Kidney (tissue), 14 donors: ENCODE results near the gene BDH1. TPM values are rescaled to one million over a fixed set of nuclear protein-coding genes. Genes with fewer than 3 reads are reported as not detected.

Experiments
- DNase-seq, 5 donors: peaks; one replicate each; pipeline ENCODE4 v3.0.0-alpha.2; 2013 to 2020
- FAIRE-seq: peaks from 2 replicates; lab custom pipeline; 2012; peaks lifted over from hg19 to GRCh38; lab: Jason Lieb, UNC
- H3K27ac ChIP-seq, 2 donors: one replicate each; pipeline ENCODE4 v1.7.0; 2013; ENCODE audit warnings: low read depth in 2 of 2, low read length in 2 of 2, inconsistent platforms in 1 of 2
- H3K27me3 ChIP-seq: one replicate; pipeline ENCODE4 v1.7.1; 2013; ENCODE audit warnings: low read length, inconsistent platforms; ENCODE audit not compliant: control insufficient read depth, insufficient read depth
- H3K36me3 ChIP-seq, 3 donors: one replicate each; pipeline versions ENCODE4 v1.7.0 to v1.7.1; 2013; ENCODE audit warnings: low read length in 3 of 3, control low read depth in 1 of 3, inconsistent platforms in 1 of 3; ENCODE audit not compliant: insufficient read depth in 3 of 3, control insufficient read depth in 2 of 3
- H3K4me1 ChIP-seq, 3 donors: one replicate each; pipeline versions ENCODE4 v1.7.0 to v1.7.1; 2013; ENCODE audit warnings: low read length in 3 of 3, inconsistent platforms in 1 of 3, low read depth in 1 of 3; ENCODE audit not compliant: control insufficient read depth in 2 of 3, insufficient read depth in 2 of 3
- H3K4me3 ChIP-seq, 3 donors: one replicate each; pipeline versions ENCODE4 v1.7.0 to v1.8.1; 2013; ENCODE audit warnings: low read length in 3 of 3, control low read depth in 1 of 3, inconsistent platforms in 1 of 3
- H3K9ac ChIP-seq, 3 donors: one replicate each; pipeline versions ENCODE4 v1.7.0 to v1.7.1; 2013; ENCODE audit warnings: low read length in 3 of 3, control low read depth in 1 of 3, inconsistent platforms in 1 of 3
- H3K9me3 ChIP-seq, 3 donors: one replicate each; pipeline versions ENCODE4 v1.7.0 to v1.7.1; 2013; ENCODE audit warnings: low read length in 3 of 3, control low read depth in 1 of 3, inconsistent platforms in 1 of 3; ENCODE audit not compliant: control insufficient read depth in 2 of 3, insufficient read depth in 1 of 3
- CTCF ChIP-seq: IDR thresholded peaks from 3 replicates; pipeline ENCODE4 v1.5.1; 2012; ENCODE audit warnings: mild to moderate bottlenecking, moderate library complexity, borderline replicate concordance; ENCODE audit not compliant: insufficient read depth; ENCODE audit errors: extremely low read depth
- intact Hi-C: fragments of 100-400 bp; cut with DNase I; formaldehyde crosslinking; loops from one replicate; pipeline ENCODE4 v1.11.1; 2022
- polyA plus RNA-seq: library from polyadenylated mRNA; stranded (reverse); fragments of 350-450 nt; fragmentation: Illumina TruSeq; extraction: RNeasy Lipid Tissue Mini Kit (QIAGEN cat#74804); gene quantifications from one replicate; pipeline ENCODE4 v1.2.3, GENCODE V29; 2014; ENCODE audit warnings: low read depth, low replicate concordance; ENCODE audit not compliant: insufficient read depth
- total RNA-seq: library from RNA; stranded (reverse); fragmentation: NEBNext Ultra II Directional; extraction: Animal tissue kit (Norgen Biotek cat#: 25700); gene quantifications from one replicate; pipeline ENCODE4 v1.2.1, GENCODE V29; 2021
- donor health status: control.
- donor health status: control.
- donor health status: control.
- donor health status: control.
- donor health status: control.
- donor health status: DM: yes; HTN: yes; CAD: no.
- donor health status: Normal renal cell carcinoma (clear cell type).

Gene BDH1
- total and polyA plus RNA-seq, 2 donors from 2014 or later = 21.2 to 49.6 TPM

GRCh38 chr3:197475514-197475913 is 80.3 kb downstream of the BDH1 start:
- intact Hi-C loops = no loop called here
- Histone ChIP-seq H3K4me1 (no peaks in the 10 kb centered on the region), H3K36me3 (no peaks in the 10 kb centered on the region), H3K9ac (no peak overlapping the region), H3K9me3 (no peaks in the 10 kb centered on the region), H3K4me3 (no peak overlapping the region), H3K27ac (no peak overlapping the region), H3K27me3 (no peaks in the 10 kb centered on the region)
- FAIRE-seq (no peak), DNase-seq (no peak)
- TF ChIP-seq CTCF = no peak

DNA sequence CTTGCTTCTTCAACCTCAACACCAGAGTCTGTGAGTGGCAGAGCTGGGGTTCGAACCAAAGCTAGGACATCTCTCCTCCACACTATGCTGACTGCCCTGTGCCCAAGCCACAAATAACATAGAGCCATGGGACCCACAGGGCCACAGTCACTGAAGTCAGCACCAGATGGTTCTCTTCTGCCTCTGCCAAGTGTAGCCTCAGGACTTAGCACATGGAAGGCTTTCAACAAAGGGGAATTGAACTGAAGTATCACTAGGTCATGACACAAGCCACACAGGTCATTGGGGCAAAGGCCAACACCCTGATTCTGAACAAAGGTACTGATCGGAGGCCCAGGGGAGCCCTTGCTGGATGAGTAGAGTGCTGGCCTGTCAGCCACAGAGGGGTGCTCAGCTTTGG is 83.6 kb downstream of the BDH1 start:
- no peak for TF ChIP-seq CTCF
- no peak overlapping the region for H3K4me3 ChIP-seq
- no peaks in the 10 kb centered on the region for H3K9me3 ChIP-seq
- H3K9ac ChIP-seq = no peak overlapping the region
- FAIRE-seq = no peak
- DNase-seq = no peak
- no peak overlapping the region for H3K27ac ChIP-seq
- H3K36me3 ChIP-seq = no peaks in the 10 kb centered on the region
- intact Hi-C loops = no loop called here
- peaks cover 0 to 4% (median 0%) of the 10 kb centered on the region in 3 donors for H3K4me1 ChIP-seq
- H3K27me3 ChIP-seq = no peaks in the 10 kb centered on the region

- FAIRE-seq = no peak
- Histone ChIP-seq H3K9me3 (no peaks in the 10 kb centered on the region), H3K4me3 (no peak overlapping the region), H3K36me3 (no peaks in the 10 kb centered on the region), H3K27ac (no peak overlapping the region), H3K9ac (no peak overlapping the region), H3K4me1 (peaks cover 0 to 7% (median 0%) of the 10 kb centered on the region in 3 donors), H3K27me3 (no peaks in the 10 kb centered on the region)
- no peak for DNase-seq
- TF ChIP-seq CTCF = no peak
- intact Hi-C loops = no loop called here
These were observed 84.4 kb downstream of the BDH1 start for GRCh38 chr3:197471221-197472010.
